Measurements from ENCODE around the gene ARHGDIG. TPM values are rescaled to one million over a fixed set of nuclear protein-coding genes. Genes with fewer than 3 reads are reported as not detected.

Gene ARHGDIG
- total and polyA plus RNA-seq, 2 donors (not counting 3 experiments of a cell fraction or from before 2014, with no cell fraction given) = 0.93 to 2.2 TPM

DNA sequence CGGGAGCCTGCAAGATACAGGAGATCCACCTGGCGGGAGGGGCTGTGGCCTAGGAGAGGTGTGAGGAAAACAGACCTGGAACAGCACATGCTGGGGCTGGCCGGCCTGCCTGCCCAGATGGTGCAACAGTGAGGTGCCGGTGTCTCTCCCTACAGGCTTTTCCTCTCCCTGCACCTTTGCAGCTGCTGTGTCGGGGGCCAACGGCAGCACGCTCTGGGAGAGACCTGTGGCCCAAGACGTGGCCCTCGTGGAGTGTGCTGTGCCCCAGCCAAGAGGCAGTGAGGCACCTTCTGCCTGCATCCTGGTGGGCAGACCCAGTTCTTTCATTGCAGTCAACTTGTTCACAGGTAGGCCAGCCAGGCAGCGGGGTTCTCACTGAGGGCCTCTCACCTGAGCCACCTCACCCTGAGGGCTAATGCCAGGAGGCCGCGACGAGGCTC, 20.6 kb upstream of the ARHGDIG start:
- Histone ChIP-seq H3K4me2 (ENCODE audit: insufficient read depth, low read length) (no peak overlapping the region), H3K79me2 (ENCODE audit: control insufficient read depth, insufficient read depth, low read length) (no peaks in the 10 kb centered on the region), H3K4me1 (ENCODE audit: control insufficient read depth, extremely low read depth, insufficient read depth, low read length) (no peaks in the 10 kb centered on the region), H3K9me3 (replicated peaks; ENCODE audit: control insufficient read depth, insufficient read depth, low read length) (no peaks in the 10 kb centered on the region), H3K9ac (replicated peaks; ENCODE audit: extremely low read depth, insufficient read depth, low read length) (no peak overlapping the region), H4K20me1 (replicated peaks; ENCODE audit: control insufficient read depth, extremely low read depth, insufficient read depth, low read length) (no peaks in the 10 kb centered on the region), H3K4me3 (replicated peaks in 1 of 3; ENCODE audit: insufficient read depth in 1 of 3, low read depth in 1 of 3, low read length in 3 of 3) (no peak overlapping the region), H3K27ac (ENCODE audit: insufficient read depth, low read depth, low read length) (no peak overlapping the region), H3K27me3 (ENCODE audit: control insufficient read depth in 2 of 2, insufficient read depth in 2 of 2, low read length in 2 of 2) (no peaks in the 10 kb centered on the region), H2AFZ (ENCODE audit: low read depth, low read length) (no peak overlapping the region), H3K9me1 (replicated peaks; ENCODE audit: control insufficient read depth, extremely low read depth, insufficient read depth, low read length) (no peaks in the 10 kb centered on the region), H3K36me3 (ENCODE audit: control insufficient read depth in 2 of 2, extremely low read depth in 1 of 2, insufficient read depth in 2 of 2, low read length in 2 of 2) (peaks cover 0 to 17% of the 10 kb centered on the region in 2 experiments)
- ChIA-PET CTCF (no interaction called here), POLR2A (no interaction called here)
- DNase-seq (ENCODE audit: low read depth, low spot score) = no peak
- no peak for TF ChIP-seq GATA2 (IDR thresholded peaks at IDR 0.05; ENCODE audit: insufficient read depth, insufficient read length, low read depth, low read length)
- no peak for TF ChIP-seq JUN (IDR thresholded peaks at IDR 0.05; ENCODE audit: borderline replicate concordance, insufficient read depth, insufficient read length, low read depth)
- TF ChIP-seq, protein P1, sequence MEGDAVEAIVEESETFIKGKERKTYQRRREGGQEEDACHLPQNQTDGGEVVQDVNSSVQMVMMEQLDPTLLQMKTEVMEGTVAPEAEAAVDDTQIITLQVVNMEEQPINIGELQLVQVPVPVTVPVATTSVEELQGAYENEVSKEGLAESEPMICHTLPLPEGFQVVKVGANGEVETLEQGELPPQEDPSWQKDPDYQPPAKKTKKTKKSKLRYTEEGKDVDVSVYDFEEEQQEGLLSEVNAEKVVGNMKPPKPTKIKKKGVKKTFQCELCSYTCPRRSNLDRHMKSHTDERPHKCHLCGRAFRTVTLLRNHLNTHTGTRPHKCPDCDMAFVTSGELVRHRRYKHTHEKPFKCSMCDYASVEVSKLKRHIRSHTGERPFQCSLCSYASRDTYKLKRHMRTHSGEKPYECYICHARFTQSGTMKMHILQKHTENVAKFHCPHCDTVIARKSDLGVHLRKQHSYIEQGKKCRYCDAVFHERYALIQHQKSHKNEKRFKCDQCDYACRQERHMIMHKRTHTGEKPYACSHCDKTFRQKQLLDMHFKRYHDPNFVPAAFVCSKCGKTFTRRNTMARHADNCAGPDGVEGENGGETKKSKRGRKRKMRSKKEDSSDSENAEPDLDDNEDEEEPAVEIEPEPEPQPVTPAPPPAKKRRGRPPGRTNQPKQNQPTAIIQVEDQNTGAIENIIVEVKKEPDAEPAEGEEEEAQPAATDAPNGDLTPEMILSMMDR (IDR thresholded peaks at IDR 0.05; ENCODE audit: extremely low read depth in 1 of 2, insufficient read depth in 1 of 2, low read depth in 1 of 2, low read length in 2 of 2) = no peak
- TF ChIP-seq, protein P2, sequence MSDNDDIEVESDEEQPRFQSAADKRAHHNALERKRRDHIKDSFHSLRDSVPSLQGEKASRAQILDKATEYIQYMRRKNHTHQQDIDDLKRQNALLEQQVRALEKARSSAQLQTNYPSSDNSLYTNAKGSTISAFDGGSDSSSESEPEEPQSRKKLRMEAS (IDR thresholded peaks at IDR 0.05; ENCODE audit: insufficient read depth, insufficient read length) = no peak
- no peak for TF ChIP-seq POLR2A (IDR thresholded peaks at IDR 0.05; ENCODE audit: low read depth, low read length)
- no peak for TF ChIP-seq POLR2AphosphoS5 (IDR thresholded peaks at IDR 0.05; ENCODE audit: insufficient read depth, low read depth, low read length)
- no peak for TF ChIP-seq EZH2 (IDR thresholded peaks at IDR 0.05; ENCODE audit: borderline replicate concordance, low read depth, low read length, severe bottlenecking)
- TF ChIP-seq FOS (IDR thresholded peaks at IDR 0.05; ENCODE audit: borderline replicate concordance, insufficient read depth, low read length) = no peak
- no peak for TF ChIP-seq MYC (IDR thresholded peaks at IDR 0.05; ENCODE audit: low read depth, low read length)
- no peak for FAIRE-seq
- intact Hi-C loops (cut with micrococcal nuclease) (no loop called here), dilution Hi-C loops (cut with MboI; ENCODE audit: extremely low pct_ligation_motif_present, low sequenced_read_pairs) (no loop called here)
- BruUV-seq (replicated peaks) = no TSS peak

Measured in endothelial cell of umbilical vein (primary cell).